HepG2 (cell line): ENCODE results near the gene PTK7. TPM values are rescaled to one million over a fixed set of nuclear protein-coding genes. Genes with fewer than 3 reads are reported as not detected.

Experiments
- ATAC-seq: fragments of 200-7000 bp; cut with Tn5 transposase; 3 replicates; pipeline ENCODE4 v1.9.1; 2020; ENCODE audit warnings: mild to moderate bottlenecking, moderate library complexity
- BruUV-seq: library from RNA; stranded (reverse); fragments of 400-500 nt; replicated peaks from 2 replicates; lab custom pipeline; 2021; lab: Mats Ljungman, UMichigan
- CTCF ChIA-PET: fragments of 300-600 bp; formaldehyde crosslinking; extraction: SDS; loops from one replicate; lab custom pipeline; 2021; ENCODE audit warnings: low total read pairs, inconsistent platforms, low intra/inter-chr PET ratio; lab: Yijun Ruan, JAX
- POLR2A ChIA-PET: fragments of 350-600 bp; sonication (Branson Sonifier 250); formaldehyde crosslinking; loops from one replicate; lab custom pipeline; 2020; ENCODE audit warnings: antibody characterized with exemption, inconsistent platforms; lab: Yijun Ruan, JAX
- DNase-seq: peaks from one replicate; pipeline ENCODE4 v3.0.0-alpha.2; 2015; ENCODE audit warnings: low spot score
- FAIRE-seq: peaks from 3 replicates; lab custom pipeline; 2011; peaks lifted over from hg19 to GRCh38; lab: Jason Lieb, UNC
- H2AFZ ChIP-seq: one replicate; pipeline ENCODE4 v1.6.1; 2011; ENCODE audit warnings: low read length, inconsistent platforms
- H3K27ac ChIP-seq: fragments of 300-600 bp; 3 replicates; pipeline ENCODE4 v1.8.0; 2011; ENCODE audit warnings: mixed run types, mild to moderate bottlenecking, mixed read lengths, low read length, inconsistent platforms; ENCODE audit not compliant: insufficient read depth; ENCODE audit errors: extremely low read length
- H3K27me3 ChIP-seq, 2 experiments: fragments of 200-600 bp in 1 of 2; 2 replicates in 1 of 2; 3 replicates in 1 of 2; pipeline versions ENCODE4 v1.6.0 to v1.8.0; 2011; ENCODE audit warnings: low read length in 2 of 2, mild to moderate bottlenecking in 2 of 2, moderate library complexity in 2 of 2, inconsistent platforms in 1 of 2; ENCODE audit not compliant: insufficient read depth in 2 of 2, control insufficient read depth in 1 of 2
- H3K36me3 ChIP-seq, 2 experiments: fragments of 200-600 bp in 1 of 2; replicated peaks in 1 of 2; 2 replicates in 1 of 2; 3 replicates in 1 of 2; pipeline versions ENCODE4 v1.5.1 to v1.8.0; 2011; ENCODE audit warnings: low read length in 2 of 2, inconsistent platforms in 1 of 2; ENCODE audit not compliant: insufficient read depth in 2 of 2, control insufficient read depth in 1 of 2
- H3K4me1 ChIP-seq: 2 replicates; pipeline ENCODE4 v1.5.1; 2012; ENCODE audit warnings: low read length, inconsistent platforms; ENCODE audit not compliant: insufficient read depth
- H3K4me2 ChIP-seq: 2 replicates; pipeline ENCODE4 v1.6.0; 2011; ENCODE audit warnings: low read depth, low read length, inconsistent platforms
- H3K4me3 ChIP-seq, 3 experiments: fragments of 200-600 bp in 1 of 3; sonication (generic), shearing (Covaris generic) in 1 of 3; replicated peaks in 1 of 3; 2 replicates each; pipeline ENCODE4 v1.5.1; 2011 to 2016; ENCODE audit warnings: low read length in 3 of 3, inconsistent platforms in 2 of 3, low read depth in 2 of 3, mild to moderate bottlenecking in 2 of 3, control low read depth in 1 of 3, mixed read lengths in 1 of 3; ENCODE audit not compliant: insufficient read depth in 1 of 3
- H3K79me2 ChIP-seq: one replicate; pipeline ENCODE4 v1.6.1; 2011; ENCODE audit warnings: low read length, inconsistent platforms; ENCODE audit not compliant: insufficient read depth
- H3K9ac ChIP-seq: 2 replicates; pipeline ENCODE4 v1.6.0; 2011; ENCODE audit warnings: mild to moderate bottlenecking, low read depth, low read length, inconsistent platforms; ENCODE audit not compliant: insufficient read depth
- H3K9me3 ChIP-seq: 2 replicates; pipeline ENCODE4 v1.5.1; 2012; ENCODE audit warnings: mild to moderate bottlenecking, low read length
- H4K20me1 ChIP-seq: 2 replicates; pipeline ENCODE4 v1.6.0; 2011; ENCODE audit warnings: inconsistent platforms, mild to moderate bottlenecking, low read length, moderate library complexity; ENCODE audit not compliant: insufficient read depth
- CEBPG ChIP-seq: IDR thresholded peaks from 2 replicates; pipeline ENCODE4 v1.6.1; 2016
- CSRNP1 ChIP-seq: sonication (generic); formaldehyde crosslinking; IDR thresholded peaks from 2 replicates; pipeline ENCODE4 v1.8.1; 2023; ENCODE audit warnings: mild to moderate bottlenecking, missing genetic modification reagents
- EEA1 ChIP-seq: sonication (generic); formaldehyde crosslinking; IDR thresholded peaks from 2 replicates; pipeline ENCODE4 v1.5.1; 2020; ENCODE audit warnings: mild to moderate bottlenecking, missing genetic modification reagents, borderline replicate concordance
- KAT2B ChIP-seq: fragments of 150-350 bp; IDR thresholded peaks from 2 replicates; pipeline ENCODE4 v1.6.1; 2014; ENCODE audit warnings: low read depth, low read length, borderline replicate concordance
- MAFF ChIP-seq: IDR thresholded peaks from 2 replicates; pipeline ENCODE4 v1.6.1; 2011; ENCODE audit warnings: low read depth, low read length, improper control_type of control experiment
- PAWR ChIP-seq: sonication (generic); formaldehyde crosslinking; IDR thresholded peaks from 2 replicates; pipeline ENCODE4 v1.4.0; 2020; ENCODE audit warnings: missing genetic modification reagents, mild to moderate bottlenecking, borderline replicate concordance
- PITX1 ChIP-seq: sonication (generic); formaldehyde crosslinking; IDR thresholded peaks from 2 replicates; pipeline ENCODE4 v1.5.1; 2020; ENCODE audit warnings: mild to moderate bottlenecking, missing genetic modification reagents
- PRMT3 ChIP-seq: sonication (generic); formaldehyde crosslinking; IDR thresholded peaks from 2 replicates; pipeline ENCODE4 v1.8.1; 2022; ENCODE audit warnings: low read depth, mild to moderate bottlenecking, moderate library complexity, missing genetic modification reagents, borderline replicate concordance
- SMAD9 ChIP-seq: sonication (generic); formaldehyde crosslinking; IDR thresholded peaks from 2 replicates; pipeline ENCODE4 v1.5.1; 2020; ENCODE audit warnings: mild to moderate bottlenecking, missing genetic modification reagents
- TAF15 ChIP-seq: fragments of 200-400 bp; formaldehyde crosslinking; IDR thresholded peaks from one replicate; pipeline ENCODE4 v1.6.1; 2018; ENCODE audit warnings: mild to moderate bottlenecking, low read depth, low read length; ENCODE audit not compliant: poor library complexity, severe bottlenecking
- ZBTB39 ChIP-seq: sonication (generic); formaldehyde crosslinking; IDR thresholded peaks from 2 replicates; pipeline ENCODE4 v1.5.0; 2020; ENCODE audit warnings: missing genetic modification reagents
- ZFX ChIP-seq: sonication (generic); formaldehyde crosslinking; IDR thresholded peaks from 2 replicates; pipeline ENCODE4 v1.4.0; 2020; ENCODE audit warnings: mild to moderate bottlenecking, low read depth, missing genetic modification reagents, moderate library complexity
- ZHX2 ChIP-seq, 2 experiments: sonication (generic) in 1 of 2; formaldehyde crosslinking in 1 of 2; IDR thresholded peaks; 2 replicates each; pipeline versions ENCODE4 v1.6.1 to v1.9.0; 2014 to 2022; ENCODE audit warnings: antibody characterized with exemption in 1 of 2, borderline replicate concordance in 1 of 2, inconsistent platforms in 1 of 2, low read depth in 1 of 2, missing genetic modification reagents in 1 of 2
- ZNF432 ChIP-seq: sonication (generic); formaldehyde crosslinking; IDR thresholded peaks from 2 replicates; pipeline ENCODE4 v1.5.0; 2020; ENCODE audit warnings: missing genetic modification reagents, mild to moderate bottlenecking, borderline replicate concordance
- ZNF737 ChIP-seq: sonication (generic); formaldehyde crosslinking; IDR thresholded peaks from 2 replicates; pipeline ENCODE4 v1.5.0; 2020; ENCODE audit warnings: missing genetic modification reagents, mild to moderate bottlenecking, borderline replicate concordance
- ZNF792 ChIP-seq: IDR thresholded peaks from 2 replicates; pipeline ENCODE4 v1.6.1; 2016
- WGBS: methylation state at CpG from one replicate; pipeline ENCODE4 v1.1.6; 2017; ENCODE audit warnings: low lambda C conversion rate; 5-methylcytosine and 5-hydroxymethylcytosine counted together
- in situ Hi-C: cut with HindIII; loops from 2 replicates; pipeline ENCODE4 v1.10.0; 2017; ENCODE audit warnings: low pct_unique_long_range_greater_than_20kb; ENCODE audit not compliant: extremely low pct_ligation_motif_present
- intact Hi-C: fragments of 100-400 bp; cut with micrococcal nuclease; formaldehyde crosslinking; loops from one replicate; pipeline ENCODE4 v1.10.0; 2022; ENCODE audit not compliant: unreplicated experiment
- polyA plus RNA-seq, 8 experiments: library from polyadenylated mRNA; depleted of rRNA in 3 of 8; stranded (reverse) in 7 of 8; unstranded in 1 of 8; fragments of >200 nt; fragmentation: Illumina TruSeq in 4 of 8; extraction: Trizol in 4 of 8; gene quantifications; 2 replicates each; pipeline versions ENCODE4 v1.2.1 to v1.2.3, GENCODE V29; 2011 to 2016; ENCODE audit warnings: low read depth in 4 of 8, missing spikeins in 1 of 8, mixed read lengths in 1 of 8; ENCODE audit not compliant: insufficient read depth in 1 of 8
- total RNA-seq, 5 experiments: library from RNA; depleted of rRNA; stranded (reverse); fragments of >200 nt; fragmentation: Illumina TruSeq; extraction: Trizol; gene quantifications; 2 replicates each; pipeline ENCODE4 v1.2.3, GENCODE V29; 2016; ENCODE audit warnings: low read depth in 1 of 5

PTK7 gene
- total and polyA plus RNA-seq, 2 of the 13 experiments (the other 11 are each of a cell fraction or from before 2014, with no cell fraction given), result 98.5 to 99.8 TPM

- no peak overlapping the region for H3K4me2 ChIP-seq
- ChIA-PET POLR2A (interaction anchor here (0.6 to 5.2 kb wide), 7 partner anchors 16 to 57 kb away, joined by 3 to 41 read pairs (median 4); partner anchors contain the start of genes CUL7, KLC4, KLHDC3 and MEA1), CTCF (no interaction called here)
- peaks cover 31 to 64% of the 10 kb centered on the region in 2 experiments for H3K36me3 ChIP-seq
- no peaks in the 10 kb centered on the region for H3K9me3 ChIP-seq
- H3K9ac ChIP-seq, result no peak overlapping the region
- 95% methylated on average over 9 of the region's 9 CpGs for WGBS
- H3K27me3 ChIP-seq, result no peaks in the 10 kb centered on the region
- no peak for ATAC-seq
- DNase-seq, result no peak
- peaks cover 12% of the 10 kb centered on the region for H3K4me1 ChIP-seq
- BruUV-seq, result no TSS peak
- H2AFZ ChIP-seq, result no peak overlapping the region
- H3K27ac ChIP-seq, result no peak overlapping the region
- no peak for FAIRE-seq
- no peaks in the 10 kb centered on the region for H3K79me2 ChIP-seq
- in situ Hi-C loops, result no loop called here
- peaks cover 3% of the 10 kb centered on the region; the same call in 1 of the 2 replicates for H4K20me1 ChIP-seq
- no peak for TF ChIP-seq ZNF737
- no peak for TF ChIP-seq EEA1 (CRISPR knock-in tag)
- TF ChIP-seq ZFX (CRISPR knock-in tag), result no peak
- TF ChIP-seq ZNF792 (CRISPR knock-in tag), result no peak
- no peak for TF ChIP-seq CSRNP1 (CRISPR knock-in tag)
- no peak for TF ChIP-seq KAT2B
- no peak for TF ChIP-seq MAFF
- no peak for TF ChIP-seq TAF15
- no peak for TF ChIP-seq PITX1
- TF ChIP-seq PAWR (CRISPR knock-in tag), result no peak
- no peak for TF ChIP-seq ZHX2 (IDR thresholded peaks at IDR 0.05; ENCODE audit: low read depth)
- TF ChIP-seq ZHX2 (CRISPR knock-in tag; IDR thresholded peaks at IDR 0.05; ENCODE audit: borderline replicate concordance), result no peak
- TF ChIP-seq ZNF432 (CRISPR knock-in tag), result no peak
- no peak for TF ChIP-seq ZBTB39 (CRISPR knock-in tag)
- no peak for TF ChIP-seq CEBPG (CRISPR knock-in tag)
- no peak for TF ChIP-seq SMAD9 (CRISPR knock-in tag)
- no peak for TF ChIP-seq PRMT3 (CRISPR knock-in tag)
- H3K4me3 ChIP-seq, result no peak overlapping the region
- intact Hi-C loops, result no loop called here
These were observed 39.4 kb upstream of the PTK7 start for GRCh38 chr6:43036712-43037111.
